Dendritic cell treated with granulocyte-macrophage colony-stimulating factor and Interleukin-4, amounts not matched to agents 40 ng/mL and 50 ng/mL, for 4 days (primary cell): ENCODE data around the gene ZNF507.

Experiments used
- H3K27ac Mint-ChIP-seq: one replicate; pipeline ENCODE4 v1.8.0; 2022; ENCODE audit warnings: mild to moderate bottlenecking, mixed read lengths
- H3K27me3 Mint-ChIP-seq: one replicate; pipeline ENCODE4 v1.8.0; 2022; ENCODE audit warnings: mild to moderate bottlenecking, mixed read lengths
- H3K36me3 Mint-ChIP-seq: one replicate; pipeline ENCODE4 v1.8.0; 2022; ENCODE audit warnings: low read depth, mixed read lengths
- H3K4me1 Mint-ChIP-seq: one replicate; pipeline ENCODE4 v1.8.0; 2022; ENCODE audit warnings: low read depth, mixed read lengths
- H3K4me3 Mint-ChIP-seq: one replicate; pipeline ENCODE4 v1.8.0; 2022; ENCODE audit warnings: mild to moderate bottlenecking, moderate library complexity, mixed read lengths
- H3K9me3 Mint-ChIP-seq: one replicate; pipeline ENCODE4 v1.8.0; 2022; ENCODE audit warnings: mixed read lengths
- intact Hi-C: fragments of 100-400 bp; cut with micrococcal nuclease; formaldehyde crosslinking; loops from one replicate; pipeline ENCODE4 v1.15.0; 2022

Gene ZNF507

GRCh38 chr19:32349724-32350470 is 4.5 kb downstream of the ZNF507 start:
- no peak overlapping the region for H3K27ac Mint-ChIP-seq
- peaks cover 26% of the 10 kb centered on the region for H3K4me1 Mint-ChIP-seq
- H3K27me3 Mint-ChIP-seq: peaks cover 87% of the 10 kb centered on the region
- H3K4me3 Mint-ChIP-seq: no peak overlapping the region
- no peaks in the 10 kb centered on the region for H3K9me3 Mint-ChIP-seq
- intact Hi-C loops: loop anchor here (2.0 to 10.0 kb wide), 2 partner anchors 55 to 225 kb away; partner anchors contain the start of gene DPY19L3
- H3K36me3 Mint-ChIP-seq: no peaks in the 10 kb centered on the region

GRCh38 chr19:32350471-32350865 is 5.1 kb downstream of the ZNF507 start:
- H3K36me3 Mint-ChIP-seq: no peaks in the 10 kb centered on the region
- intact Hi-C loops: loop anchor here (2.0 kb wide), 1 partner anchor 54 kb away; the partner anchor contains the start of gene DPY19L3
- H3K4me3 Mint-ChIP-seq: no peak overlapping the region
- peaks cover 26% of the 10 kb centered on the region for H3K4me1 Mint-ChIP-seq
- H3K27me3 Mint-ChIP-seq: peaks cover 87% of the 10 kb centered on the region
- no peaks in the 10 kb centered on the region for H3K9me3 Mint-ChIP-seq
- H3K27ac Mint-ChIP-seq: no peak overlapping the region

GRCh38 chr19:32350987-32351348 is 5.6 kb downstream of the ZNF507 start:
- intact Hi-C loops: loop anchor here (2.0 kb wide), 1 partner anchor 54 kb away; the partner anchor contains the start of gene DPY19L3
- Mint-ChIP-seq H3K27ac (no peak overlapping the region), H3K36me3 (no peaks in the 10 kb centered on the region), H3K4me3 (no peak overlapping the region), H3K4me1 (peaks cover 26% of the 10 kb centered on the region), H3K27me3 (peaks cover 88% of the 10 kb centered on the region), H3K9me3 (no peaks in the 10 kb centered on the region)

- Mint-ChIP-seq H3K4me1 (peaks cover 25% of the 10 kb centered on the region), H3K27ac (no peak overlapping the region), H3K36me3 (no peaks in the 10 kb centered on the region), H3K9me3 (no peaks in the 10 kb centered on the region), H3K27me3 (peaks cover 89% of the 10 kb centered on the region), H3K4me3 (no peak overlapping the region)
- intact Hi-C loops: no loop called here
These were observed 6.8 kb downstream of the ZNF507 start for GRCh38 chr19:32352241-32352630.

- Mint-ChIP-seq H3K4me1 (peaks cover 25% of the 10 kb centered on the region), H3K36me3 (no peaks in the 10 kb centered on the region), H3K27me3 (peaks cover 86% of the 10 kb centered on the region), H3K27ac (no peak overlapping the region), H3K4me3 (no peak overlapping the region), H3K9me3 (no peaks in the 10 kb centered on the region)
- intact Hi-C loops: no loop called here
These were observed 8.9 kb downstream of the ZNF507 start for GRCh38 chr19:32354345-32354744.

- Mint-ChIP-seq H3K36me3 (no peaks in the 10 kb centered on the region), H3K9me3 (no peaks in the 10 kb centered on the region), H3K4me3 (no peak overlapping the region), H3K27me3 (peaks cover 84% of the 10 kb centered on the region), H3K27ac (no peak overlapping the region), H3K4me1 (peaks cover 25% of the 10 kb centered on the region)
- intact Hi-C loops: no loop called here
These were observed 9.9 kb downstream of the ZNF507 start for GRCh38 chr19:32355309-32355708.

GRCh38 chr19:32357720-32358119 is 12.3 kb downstream of the ZNF507 start:
- no peak overlapping the region for H3K4me3 Mint-ChIP-seq
- intact Hi-C loops: no loop called here
- peaks cover 87% of the 10 kb centered on the region for H3K27me3 Mint-ChIP-seq
- no peaks in the 10 kb centered on the region for H3K9me3 Mint-ChIP-seq
- H3K27ac Mint-ChIP-seq: no peak overlapping the region
- H3K4me1 Mint-ChIP-seq: peaks cover 8% of the 10 kb centered on the region
- peaks cover 6% of the 10 kb centered on the region for H3K36me3 Mint-ChIP-seq

GRCh38 chr19:32358321-32358720 is 12.9 kb downstream of the ZNF507 start:
- H3K9me3 Mint-ChIP-seq: no peaks in the 10 kb centered on the region
- intact Hi-C loops: no loop called here
- H3K36me3 Mint-ChIP-seq: peaks cover 6% of the 10 kb centered on the region
- peaks cover 87% of the 10 kb centered on the region for H3K27me3 Mint-ChIP-seq
- H3K27ac Mint-ChIP-seq: no peak overlapping the region
- no peak overlapping the region for H3K4me3 Mint-ChIP-seq
- peaks cover 10% of the 10 kb centered on the region for H3K4me1 Mint-ChIP-seq

- Mint-ChIP-seq H3K9me3 (no peaks in the 10 kb centered on the region), H3K36me3 (peaks cover 6% of the 10 kb centered on the region), H3K27ac (no peak overlapping the region), H3K27me3 (peaks cover 86% of the 10 kb centered on the region), H3K4me1 (peaks cover 12% of the 10 kb centered on the region), H3K4me3 (no peak overlapping the region)
- intact Hi-C loops: no loop called here
These were observed 14.2 kb downstream of the ZNF507 start for GRCh38 chr19:32359581-32359980.

GRCh38 chr19:32361574-32362317 is 16.3 kb downstream of the ZNF507 start:
- Mint-ChIP-seq H3K4me3 (no peak overlapping the region), H3K36me3 (peaks cover 6% of the 10 kb centered on the region), H3K4me1 (peaks cover 4% of the 10 kb centered on the region), H3K27me3 (peaks cover 86% of the 10 kb centered on the region), H3K27ac (no peak overlapping the region), H3K9me3 (no peaks in the 10 kb centered on the region)
- intact Hi-C loops: no loop called here

GRCh38 chr19:32362318-32362691 is 16.9 kb downstream of the ZNF507 start:
- peaks cover 87% of the 10 kb centered on the region for H3K27me3 Mint-ChIP-seq
- H3K36me3 Mint-ChIP-seq: peaks cover 6% of the 10 kb centered on the region
- peaks cover 4% of the 10 kb centered on the region for H3K4me1 Mint-ChIP-seq
- no peak overlapping the region for H3K4me3 Mint-ChIP-seq
- no peak overlapping the region for H3K27ac Mint-ChIP-seq
- intact Hi-C loops: no loop called here
- no peaks in the 10 kb centered on the region for H3K9me3 Mint-ChIP-seq

GRCh38 chr19:32363175-32363574 is 17.8 kb downstream of the ZNF507 start:
- intact Hi-C loops: no loop called here
- Mint-ChIP-seq H3K27ac (no peak overlapping the region), H3K4me3 (no peak overlapping the region), H3K36me3 (peaks cover 6% of the 10 kb centered on the region), H3K4me1 (peaks cover 4% of the 10 kb centered on the region), H3K9me3 (no peaks in the 10 kb centered on the region), H3K27me3 (peaks cover 93% of the 10 kb centered on the region)

- peaks cover 6% of the 10 kb centered on the region for H3K36me3 Mint-ChIP-seq
- H3K4me1 Mint-ChIP-seq: peaks cover 4% of the 10 kb centered on the region
- H3K4me3 Mint-ChIP-seq: no peak overlapping the region
- H3K27ac Mint-ChIP-seq: no peak overlapping the region
- H3K9me3 Mint-ChIP-seq: no peaks in the 10 kb centered on the region
- intact Hi-C loops: no loop called here
- H3K27me3 Mint-ChIP-seq: peaks cover 93% of the 10 kb centered on the region
These were observed 18.2 kb downstream of the ZNF507 start for GRCh38 chr19:32363632-32364031.

GRCh38 chr19:32364040-32364439 is 18.6 kb downstream of the ZNF507 start:
- Mint-ChIP-seq H3K4me3 (no peak overlapping the region), H3K27ac (no peak overlapping the region), H3K36me3 (peaks cover 6% of the 10 kb centered on the region), H3K27me3 (peaks cover 93% of the 10 kb centered on the region), H3K9me3 (no peaks in the 10 kb centered on the region), H3K4me1 (peaks cover 4% of the 10 kb centered on the region)
- intact Hi-C loops: no loop called here
